GM19328 (cell line): ENCODE results near the gene ZNF362.
A peak's percentile ranks its signal among the peaks of the same experiment; 100 is the strongest.

ENCODE experiments used
- ATAC-seq: cut with Tn5 transposase; IDR thresholded peaks from one replicate; pipeline ENCODE4 v1.9.1; 2021; ENCODE audit warnings: mild to moderate bottlenecking, moderate library complexity; ENCODE audit not compliant: unreplicated experiment

The ZNF362 gene

DNA sequence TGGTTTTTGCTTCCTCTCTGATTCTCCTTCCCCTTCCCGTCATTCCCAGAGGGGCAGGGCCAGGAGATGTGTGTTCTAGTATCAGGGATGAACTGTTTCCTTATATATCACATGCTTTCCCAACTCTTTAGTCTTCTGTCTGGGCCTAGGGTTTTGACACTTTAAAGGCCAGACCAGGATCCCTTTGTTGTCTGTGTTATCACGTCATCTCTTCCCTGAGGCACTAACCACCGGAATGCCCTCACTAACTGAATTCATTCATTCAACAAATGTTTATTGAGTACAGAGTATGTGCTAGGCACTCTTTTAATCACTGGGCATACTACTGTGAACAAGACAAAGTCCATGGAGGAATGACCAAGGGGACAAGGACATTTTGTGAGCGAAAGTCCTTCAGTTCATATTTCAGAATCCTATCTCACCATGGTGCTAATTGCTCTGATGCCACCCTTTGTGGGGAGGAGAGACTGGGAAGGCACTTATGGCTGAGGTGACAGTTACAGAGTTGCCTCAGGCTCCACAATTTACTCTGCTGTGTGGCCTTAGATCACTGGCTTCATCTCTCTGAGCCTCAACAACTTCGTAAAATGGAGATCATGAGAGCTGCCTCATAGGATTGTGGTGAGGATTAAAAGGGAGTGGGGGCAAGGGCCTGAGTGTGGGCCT lies 12.0 kb upstream of the ZNF362 start:
- ATAC-seq: no peak

DNA sequence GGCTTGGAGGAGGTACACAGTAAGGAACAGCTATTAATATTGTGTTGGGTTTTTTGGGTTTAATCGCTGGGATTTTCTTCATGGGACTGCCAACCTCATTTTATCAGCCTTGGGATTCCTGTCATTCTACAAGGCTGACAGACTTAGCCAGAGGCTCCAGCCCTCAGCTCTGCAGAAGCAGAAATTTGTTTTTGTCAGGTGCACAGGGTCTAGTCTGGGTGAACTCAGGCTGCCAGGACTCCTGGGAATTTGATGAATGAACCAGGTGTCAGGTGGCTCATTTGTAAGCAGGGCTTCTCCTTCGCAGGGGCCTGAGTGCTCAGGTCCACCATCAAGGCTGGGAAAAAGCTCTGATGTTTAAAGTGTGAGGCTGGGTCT lies 11.5 kb upstream of the ZNF362 start:
- no peak for ATAC-seq

DNA sequence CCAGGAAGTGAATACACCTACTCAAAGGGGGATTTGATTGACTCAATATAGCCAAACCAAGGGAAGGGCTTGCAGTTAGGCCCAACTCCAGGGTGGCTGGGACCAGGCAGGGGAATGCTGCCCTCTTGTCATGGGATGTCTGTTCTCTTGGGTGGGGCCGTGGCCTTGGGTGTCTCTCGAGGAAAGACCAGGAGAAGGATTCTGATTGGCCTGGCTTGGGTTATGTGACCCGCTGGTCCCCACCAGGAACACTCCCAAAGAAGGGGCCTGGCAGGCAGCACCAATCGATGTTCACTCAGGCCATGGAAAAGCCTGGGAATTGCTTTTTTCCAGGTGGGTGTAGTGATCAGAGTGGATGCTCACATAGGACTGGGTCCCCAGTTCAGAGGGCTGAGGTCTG lies 10.1 kb upstream of the ZNF362 start:
- ATAC-seq: no peak

GRCh38 chr1:33247545-33247944 lies 8.7 kb upstream of the ZNF362 start:
- no peak for ATAC-seq

- no peak for ATAC-seq
Observed at GRCh38 chr1:33248244-33248643, 8.0 kb upstream of the ZNF362 start.

DNA sequence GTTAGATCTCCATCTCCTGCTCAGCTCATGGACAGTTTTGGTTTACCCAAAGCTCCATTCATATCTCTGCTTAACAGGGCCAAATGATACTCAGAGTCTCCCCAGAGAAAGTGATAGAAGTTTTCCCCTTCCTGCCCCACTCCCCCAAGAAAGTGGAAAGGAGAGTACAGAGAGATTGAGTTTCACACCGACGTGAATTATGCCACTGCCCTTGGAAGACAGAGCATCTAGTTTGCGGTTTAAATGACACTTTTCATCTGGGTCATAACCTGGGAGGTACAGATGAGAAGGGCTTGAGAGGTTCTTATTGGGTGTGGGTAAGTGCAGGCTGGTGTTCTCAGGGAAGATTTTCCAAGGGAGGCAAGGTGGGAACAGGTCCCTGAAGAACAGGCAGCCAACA lies 6.9 kb upstream of the ZNF362 start:
- no peak for ATAC-seq

GRCh38 chr1:33250217-33250616 lies 6.1 kb upstream of the ZNF362 start:
- ATAC-seq: no peak

DNA sequence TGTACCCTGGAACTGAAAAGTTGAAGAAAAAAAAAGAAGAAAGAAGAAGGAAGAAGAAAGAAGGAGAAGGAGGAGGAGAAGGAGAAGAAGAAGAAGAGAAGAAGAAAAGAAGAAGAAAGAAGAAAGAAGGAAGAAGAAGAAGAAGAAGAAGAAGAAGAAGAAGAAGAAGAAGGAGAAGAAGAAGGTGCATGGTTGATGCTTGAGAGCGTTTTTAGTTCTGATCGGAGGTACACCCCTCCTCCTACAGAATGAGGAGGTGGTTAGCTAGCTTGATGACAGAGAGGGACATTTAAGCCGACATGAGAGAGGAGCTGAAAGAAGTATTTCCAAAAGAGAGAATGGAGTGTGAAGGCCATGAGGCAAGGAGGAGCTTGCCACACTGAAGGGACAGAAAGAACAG lies 5.6 kb upstream of the ZNF362 start:
- no peak for ATAC-seq

DNA sequence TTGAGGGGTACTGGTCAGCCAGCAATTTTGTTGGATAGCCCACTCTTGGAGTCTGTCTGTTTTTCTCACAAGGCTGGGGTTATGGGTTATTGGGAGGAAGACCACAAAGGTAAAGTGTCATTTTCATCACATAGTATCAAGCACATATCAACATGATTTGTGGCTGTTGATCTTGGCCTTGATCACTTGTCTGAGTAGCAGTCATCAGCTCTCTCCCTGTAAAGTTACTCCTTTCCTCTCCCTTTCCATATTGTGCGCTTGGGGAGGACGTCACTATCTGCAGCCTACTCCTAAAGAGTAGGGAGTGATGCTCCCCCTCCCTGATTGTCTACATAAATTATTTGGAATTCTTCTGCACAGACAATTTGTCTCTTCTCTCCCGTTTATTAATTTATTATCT lies 1.8 kb upstream of the ZNF362 start:
- ATAC-seq: no peak

GRCh38 chr1:33255347-33256220 lies 708 bp upstream of the ZNF362 start:
- peak; percentile 25 for ATAC-seq

DNA sequence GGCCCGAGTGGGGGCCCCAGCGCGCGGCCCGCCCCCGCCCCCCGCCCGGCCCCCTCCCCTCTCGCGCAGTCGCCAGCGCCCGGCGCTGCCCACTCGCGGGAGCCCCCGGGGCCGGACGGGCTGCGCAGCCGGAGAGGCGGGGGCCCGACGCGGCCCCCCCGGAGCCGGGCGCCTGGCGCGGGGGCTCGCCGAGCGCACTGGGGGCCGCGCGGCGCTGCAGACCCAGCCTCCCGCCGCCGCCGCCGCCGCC lies 146 bp upstream of the ZNF362 start:
- peak; percentile 19 for ATAC-seq

- ATAC-seq: no peak
Observed at GRCh38 chr1:33257207-33257771, 997 bp downstream of the ZNF362 start.

DNA sequence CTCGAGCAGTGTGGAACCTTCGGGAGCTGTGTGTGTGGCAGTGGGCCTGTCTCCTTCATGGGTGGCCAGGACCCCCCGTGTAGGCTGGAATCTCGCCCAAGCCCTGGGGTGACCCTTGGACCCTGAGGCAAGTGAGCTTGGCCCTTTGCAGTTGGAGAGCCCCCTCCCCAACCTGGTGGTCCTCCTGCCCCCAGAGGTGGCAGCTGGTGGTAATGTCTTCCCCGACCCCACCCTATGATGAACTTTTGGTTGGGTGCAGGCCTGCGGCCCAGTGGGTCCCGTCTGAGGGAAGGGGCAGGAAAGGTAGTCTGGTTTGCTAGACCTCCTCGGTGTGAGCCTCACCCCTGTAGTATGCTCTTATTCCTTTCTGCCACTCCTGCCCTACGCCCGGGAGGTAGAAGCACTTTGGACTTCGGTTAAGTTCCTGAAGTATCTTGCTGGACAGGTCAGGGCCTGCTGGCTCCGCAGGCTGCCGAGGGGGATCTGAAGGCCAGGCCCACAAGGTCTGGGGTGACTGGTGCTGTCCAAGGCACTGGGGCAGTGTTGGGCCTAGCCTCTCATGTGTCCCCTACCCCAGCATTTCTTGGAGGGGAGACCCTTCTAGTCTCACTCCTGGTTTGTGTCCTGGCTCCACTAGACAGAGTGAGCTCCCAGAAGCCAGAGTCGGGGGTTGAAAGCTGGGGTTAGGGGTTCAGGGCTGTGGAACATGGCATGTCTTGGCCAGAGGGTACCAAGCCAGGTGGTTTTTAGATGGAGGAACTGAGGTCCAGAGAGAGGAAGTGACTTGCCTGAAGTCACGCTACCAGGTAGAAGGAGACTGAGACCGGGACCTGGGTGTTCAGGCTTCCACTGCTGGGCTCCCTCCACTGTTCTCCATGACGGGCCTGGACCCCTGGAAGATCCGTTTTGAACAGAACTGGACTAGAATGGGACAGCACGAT lies 1.8 kb downstream of the ZNF362 start:
- ATAC-seq: no peak

DNA sequence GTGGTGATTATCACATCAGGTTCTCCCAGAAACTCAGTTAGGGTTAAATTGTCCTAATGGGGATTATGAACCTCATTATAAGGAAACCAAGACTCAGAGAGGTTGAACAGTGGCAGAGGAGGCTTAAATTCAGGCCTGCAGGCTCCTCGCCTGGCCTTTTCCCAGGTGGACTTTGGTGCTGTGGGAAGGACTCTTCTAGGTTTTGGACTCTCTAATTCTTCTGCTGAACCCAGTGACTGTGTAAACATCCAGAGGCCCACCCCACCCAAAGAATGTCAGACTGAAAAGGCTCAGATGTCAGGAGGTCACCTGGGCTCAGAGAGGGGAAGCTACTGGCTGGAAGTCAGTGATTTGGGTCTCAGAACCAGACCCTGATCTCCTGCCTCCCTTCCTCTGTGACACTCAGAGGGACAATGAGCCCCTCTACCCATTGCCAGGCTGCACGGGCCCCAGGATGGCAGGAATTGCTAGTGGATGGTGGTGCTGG lies 2.5 kb downstream of the ZNF362 start:
- no peak for ATAC-seq

DNA sequence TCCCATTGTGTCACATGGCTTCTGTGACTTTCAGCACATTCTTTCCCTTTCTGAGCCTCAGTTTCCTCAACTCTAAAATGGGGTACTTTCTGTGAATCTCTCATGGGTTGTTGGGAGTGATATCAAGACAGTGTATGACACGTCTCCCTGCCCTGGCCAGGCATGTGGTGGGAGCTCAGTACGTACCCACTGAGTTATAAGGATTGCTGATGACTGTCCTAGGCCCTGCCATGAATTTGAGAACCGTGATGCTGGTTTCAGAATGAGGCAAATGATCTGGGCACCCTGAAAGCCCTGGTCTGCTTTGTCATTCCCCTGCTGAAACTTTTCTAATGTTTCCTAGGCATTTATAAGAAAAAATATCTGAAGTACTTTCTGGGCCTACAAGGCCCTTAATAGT lies 3.6 kb downstream of the ZNF362 start:
- no peak for ATAC-seq

DNA sequence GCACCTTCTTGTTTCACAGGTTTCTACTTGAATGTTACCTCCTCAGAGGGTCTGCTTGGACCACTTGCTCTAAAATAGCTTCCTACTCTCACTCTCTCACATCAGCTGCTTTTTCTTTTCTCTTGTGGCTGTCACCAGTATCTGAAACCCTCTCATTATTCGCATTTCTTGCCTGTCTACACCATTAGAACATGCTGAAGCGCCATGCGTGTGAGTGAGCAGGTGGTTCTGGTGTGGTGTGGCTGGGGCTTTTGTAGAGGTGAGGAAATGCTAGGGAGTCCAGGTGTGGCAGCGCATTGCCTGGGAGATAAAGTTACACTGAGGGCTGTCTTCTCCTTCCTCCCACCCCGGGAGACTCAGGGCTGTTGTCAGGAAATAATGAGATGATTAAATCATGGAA lies 4.1 kb downstream of the ZNF362 start:
- no peak for ATAC-seq

GRCh38 chr1:33261344-33261743 lies 5.1 kb downstream of the ZNF362 start:
- no peak for ATAC-seq

- no peak for ATAC-seq
Observed at GRCh38 chr1:33263890-33264504, 7.7 kb downstream of the ZNF362 start.

DNA sequence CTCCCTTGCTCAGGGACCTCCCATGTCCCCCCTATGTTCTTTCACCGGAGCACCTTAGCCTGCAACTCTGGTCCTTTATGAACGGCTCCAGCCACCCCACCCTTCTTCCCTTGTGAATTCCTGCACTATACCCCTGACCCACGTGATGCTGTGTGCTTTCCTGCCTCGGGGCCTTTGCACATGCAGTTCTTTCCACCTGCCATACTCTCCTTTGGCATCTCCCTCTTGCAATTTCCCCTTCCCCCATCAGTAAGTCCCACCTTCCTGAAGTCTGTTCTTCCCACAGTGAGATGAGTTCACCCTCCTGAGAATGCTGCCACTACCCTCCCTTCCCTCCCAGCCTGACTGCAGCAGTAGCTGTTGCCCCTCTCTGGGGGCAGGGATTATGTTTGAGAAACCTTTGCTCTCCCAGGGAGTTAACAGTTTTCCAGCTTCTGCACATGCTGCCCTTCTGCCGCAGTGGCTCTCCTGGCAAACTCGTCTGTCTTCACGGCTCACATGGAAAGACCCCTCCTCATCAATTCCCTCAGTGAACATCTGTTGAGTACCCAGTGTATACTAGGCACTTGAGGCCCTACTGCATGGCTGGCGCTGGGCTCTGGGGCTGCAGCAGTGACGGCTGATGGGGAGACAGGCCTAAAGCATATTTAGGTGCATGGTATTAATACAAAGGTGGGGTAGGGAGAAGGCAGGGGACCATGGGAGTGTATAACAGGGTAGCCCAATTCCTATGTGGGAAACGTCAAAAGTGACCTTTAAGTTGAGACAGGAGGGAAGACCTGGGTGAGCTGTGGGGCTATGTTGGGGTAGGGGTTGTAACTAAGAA lies 9.7 kb downstream of the ZNF362 start:
- ATAC-seq: no peak

GRCh38 chr1:33266766-33267165 lies 10.5 kb downstream of the ZNF362 start:
- ATAC-seq: no peak
